GM23338 (cell line): Measurements from ENCODE around the gene SLC2A9. TPM values are rescaled to one million over a fixed set of nuclear protein-coding genes. Genes with fewer than 3 reads are reported as not detected.

ENCODE experiments used
- ATAC-seq: fragments of 200-7000 bp; cut with Tn5 transposase; 3 replicates; pipeline ENCODE4 v1.9.1; 2020
- DNase-seq: peaks from one replicate; pipeline ENCODE4 v3.0.0-alpha.2; 2015; ENCODE audit warnings: low spot score
- H2AFZ ChIP-seq: fragments of 200-600 bp; sonication (generic); 2 replicates; pipeline ENCODE4 v1.8.0; 2016; ENCODE audit warnings: antibody characterized with exemption, mild to moderate bottlenecking, moderate library complexity
- H3F3A ChIP-seq: fragments of 200-600 bp; sonication (generic); replicated peaks from 2 replicates; pipeline ENCODE4 v1.8.0; 2017; ENCODE audit warnings: antibody characterized with exemption, mixed run types, low read depth
- H3K27ac ChIP-seq: fragments of 200-600 bp; sonication (generic); 2 replicates; pipeline ENCODE4 v1.6.1; 2016; ENCODE audit warnings: low read depth
- H3K27me3 ChIP-seq: fragments of 200-600 bp; sonication (generic); 2 replicates; pipeline ENCODE4 v1.8.0; 2016; ENCODE audit warnings: mild to moderate bottlenecking, mixed run types, moderate library complexity; ENCODE audit not compliant: insufficient read depth
- H3K36me3 ChIP-seq: fragments of 200-600 bp; sonication (generic); 2 replicates; pipeline ENCODE4 v1.8.0; 2016; ENCODE audit warnings: mild to moderate bottlenecking; ENCODE audit not compliant: insufficient read depth
- H3K4me1 ChIP-seq: fragments of 200-600 bp; sonication (generic); 2 replicates; pipeline ENCODE4 v1.8.0; 2016; ENCODE audit warnings: mild to moderate bottlenecking, moderate library complexity; ENCODE audit not compliant: insufficient read depth
- H3K4me2 ChIP-seq: fragments of 200-600 bp; sonication (generic); 2 replicates; pipeline ENCODE4 v1.7.1; 2017; ENCODE audit warnings: mixed run types
- H3K4me3 ChIP-seq: fragments of 200-600 bp; sonication (generic); 2 replicates; pipeline ENCODE4 v1.6.1; 2016; ENCODE audit warnings: mixed run types
- H3K79me2 ChIP-seq: fragments of 200-600 bp; sonication (generic); replicated peaks from 2 replicates; pipeline ENCODE4 v1.8.0; 2017; ENCODE audit warnings: mild to moderate bottlenecking; ENCODE audit not compliant: insufficient read depth
- H3K9me2 ChIP-seq: fragments of 200-600 bp; sonication (generic); 2 replicates; pipeline ENCODE4 v1.8.0; 2017; ENCODE audit not compliant: insufficient read depth
- H4K20me1 ChIP-seq: fragments of 200-600 bp; sonication (generic); replicated peaks from 2 replicates; pipeline ENCODE4 v1.8.0; 2017; ENCODE audit warnings: mild to moderate bottlenecking; ENCODE audit not compliant: insufficient read depth
- H3K27ac Mint-ChIP-seq: 2 replicates; pipeline ENCODE4 v1.8.0; 2020; ENCODE audit warnings: inconsistent platforms, mild to moderate bottlenecking, moderate library complexity, mixed read lengths
- H3K27me3 Mint-ChIP-seq: 3 replicates; pipeline ENCODE4 v1.8.0; 2022; ENCODE audit warnings: low read depth, mild to moderate bottlenecking, moderate library complexity, mixed read lengths, inconsistent platforms; ENCODE audit not compliant: insufficient read depth, poor library complexity
- H3K36me3 Mint-ChIP-seq: 3 replicates; pipeline ENCODE4 v1.8.0; 2021; ENCODE audit warnings: low read depth, mild to moderate bottlenecking, inconsistent platforms, moderate library complexity, mixed read lengths
- H3K4me1 Mint-ChIP-seq: 3 replicates; pipeline ENCODE4 v1.8.0; 2020; ENCODE audit warnings: mild to moderate bottlenecking, inconsistent platforms, mixed read lengths
- H3K4me3 Mint-ChIP-seq: 3 replicates; pipeline ENCODE4 v1.8.0; 2021; ENCODE audit warnings: moderate library complexity, mild to moderate bottlenecking, inconsistent platforms, mixed read lengths
- H3K9me3 Mint-ChIP-seq: 3 replicates; pipeline ENCODE4 v1.8.0; 2020; ENCODE audit warnings: moderate library complexity, mild to moderate bottlenecking, inconsistent platforms, mixed read lengths
- CREB1 ChIP-seq: fragments of 250-450 bp; sonication (Bioruptor Pico); IDR thresholded peaks from 2 replicates; pipeline ENCODE4 v1.5.0; 2020; ENCODE audit warnings: low read depth, mild to moderate bottlenecking, moderate library complexity
- ETS1 ChIP-seq: IDR thresholded peaks from 2 replicates; pipeline ENCODE4 v1.6.1; 2016; ENCODE audit warnings: antibody characterized with exemption
- EZH2 ChIP-seq: fragments of 200-600 bp; sonication (generic); IDR thresholded peaks from one replicate; pipeline ENCODE4 v1.8.0; 2017; ENCODE audit warnings: antibody characterized with exemption, mild to moderate bottlenecking, low read depth; ENCODE audit not compliant: unreplicated experiment
- EZH2phosphoT487 ChIP-seq: fragments of 200-600 bp; sonication (generic); IDR thresholded peaks from one replicate; pipeline ENCODE4 v1.8.1; 2018; ENCODE audit warnings: antibody characterized with exemption; ENCODE audit not compliant: unreplicated experiment
- JUNB ChIP-seq: IDR thresholded peaks from one replicate; pipeline ENCODE4 v1.6.1; 2016; ENCODE audit warnings: antibody characterized with exemption; ENCODE audit not compliant: unreplicated experiment
- NANOG ChIP-seq: IDR thresholded peaks from 2 replicates; pipeline ENCODE4 v1.6.1; 2016; ENCODE audit warnings: antibody characterized with exemption, borderline replicate concordance
- POLR2AphosphoS5 ChIP-seq: IDR thresholded peaks from 2 replicates; pipeline ENCODE4 v1.6.1; 2016; ENCODE audit warnings: antibody characterized with exemption, low read depth
- REST ChIP-seq: IDR thresholded peaks from one replicate; pipeline ENCODE4 v1.6.1; 2018; ENCODE audit warnings: antibody characterized with exemption; ENCODE audit not compliant: unreplicated experiment
- STAT1 ChIP-seq: IDR thresholded peaks from one replicate; pipeline ENCODE4 v1.6.1; 2016; ENCODE audit warnings: antibody characterized with exemption; ENCODE audit not compliant: unreplicated experiment
- ZNF114 ChIP-seq: fragments of 250-450 bp; sonication (Bioruptor Pico); IDR thresholded peaks from 2 replicates; pipeline ENCODE4 v1.5.0; 2020; ENCODE audit warnings: mild to moderate bottlenecking, moderate library complexity
- ZNF331 ChIP-seq: fragments of 250-450 bp; sonication (Bioruptor Pico); IDR thresholded peaks from 2 replicates; pipeline ENCODE4 v1.5.0; 2020; ENCODE audit warnings: low read depth, mild to moderate bottlenecking, moderate library complexity
- ZNF462 ChIP-seq: fragments of 250-450 bp; sonication (Bioruptor Pico); IDR thresholded peaks from 2 replicates; pipeline ENCODE4 v1.5.0; 2020; ENCODE audit warnings: mild to moderate bottlenecking, moderate library complexity
- polyA plus RNA-seq: library from polyadenylated mRNA; unstranded; fragments of >200 nt; fragmentation: Nextera tagmentation; extraction: Ambion mirVana; gene quantifications from 2 replicates; pipeline ENCODE4 v1.2.1, GENCODE V29; 2016
- total RNA-seq: library from RNA; depleted of rRNA; stranded (reverse); fragments of >200 nt; shearing (Covaris generic); gene quantifications from 2 replicates; pipeline ENCODE4 v1.2.3, GENCODE V29; 2014
- TF ChIP-seq, protein P1 (sequence below), 2 experiments: fragments of 200-600 bp in 1 of 2; sonication (generic) in 1 of 2; conservative IDR thresholded peaks; 2 replicates each; pipeline versions ENCODE4 v1.5.1 to v1.6.1; 2016 to 2017; ENCODE audit warnings: antibody characterized with exemption in 2 of 2, low read depth in 2 of 2, mild to moderate bottlenecking in 2 of 2, moderate library complexity in 1 of 2

SLC2A9 gene
- total and polyA plus RNA-seq, 2 experiments from 2014 or later, result 0.21 to 0.40 TPM

DNA sequence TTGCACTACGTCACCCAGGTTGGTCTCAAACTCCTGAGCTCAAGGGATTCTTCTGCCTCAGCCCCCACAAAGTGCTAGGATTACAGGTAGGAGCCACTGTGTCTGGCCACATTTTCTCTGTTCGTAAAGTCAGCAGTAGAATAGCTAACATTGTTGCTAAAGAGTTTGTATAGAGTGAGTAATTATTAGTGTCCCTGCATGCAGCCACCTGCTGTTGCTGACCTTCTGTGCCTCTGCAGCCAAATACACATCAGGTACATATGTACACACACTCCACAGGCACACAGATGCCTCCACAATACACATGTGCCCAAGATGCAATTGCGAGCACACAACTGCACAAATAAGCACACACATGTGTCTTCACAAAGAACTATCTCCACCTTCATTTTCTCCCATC is 228.9 kb downstream of the SLC2A9 start:
- Histone ChIP-seq H3F3A (no peaks in the 10 kb centered on the region), H3K27ac (no peak overlapping the region), H2AFZ (no peak overlapping the region), H3K36me3 (no peaks in the 10 kb centered on the region), H3K4me1 (no peaks in the 10 kb centered on the region), H4K20me1 (no peaks in the 10 kb centered on the region), H3K79me2 (no peaks in the 10 kb centered on the region), H3K4me2 (no peak overlapping the region), H3K27me3 (no peaks in the 10 kb centered on the region), H3K4me3 (no peak overlapping the region), H3K9me2 (no peaks in the 10 kb centered on the region)
- no peak overlapping the region for H3K27ac Mint-ChIP-seq
- TF ChIP-seq EZH2phosphoT487 (no peak), ZNF331 (CRISPR knock-in tag) (no peak), JUNB (no peak), REST (no peak), ZNF114 (CRISPR knock-in tag) (no peak), EZH2 (no peak), ZNF462 (no peak), CREB1 (CRISPR knock-in tag) (no peak), STAT1 (no peak), POLR2AphosphoS5 (no peak), ETS1 (no peak), NANOG (no peak)
- TF ChIP-seq, protein P1, sequence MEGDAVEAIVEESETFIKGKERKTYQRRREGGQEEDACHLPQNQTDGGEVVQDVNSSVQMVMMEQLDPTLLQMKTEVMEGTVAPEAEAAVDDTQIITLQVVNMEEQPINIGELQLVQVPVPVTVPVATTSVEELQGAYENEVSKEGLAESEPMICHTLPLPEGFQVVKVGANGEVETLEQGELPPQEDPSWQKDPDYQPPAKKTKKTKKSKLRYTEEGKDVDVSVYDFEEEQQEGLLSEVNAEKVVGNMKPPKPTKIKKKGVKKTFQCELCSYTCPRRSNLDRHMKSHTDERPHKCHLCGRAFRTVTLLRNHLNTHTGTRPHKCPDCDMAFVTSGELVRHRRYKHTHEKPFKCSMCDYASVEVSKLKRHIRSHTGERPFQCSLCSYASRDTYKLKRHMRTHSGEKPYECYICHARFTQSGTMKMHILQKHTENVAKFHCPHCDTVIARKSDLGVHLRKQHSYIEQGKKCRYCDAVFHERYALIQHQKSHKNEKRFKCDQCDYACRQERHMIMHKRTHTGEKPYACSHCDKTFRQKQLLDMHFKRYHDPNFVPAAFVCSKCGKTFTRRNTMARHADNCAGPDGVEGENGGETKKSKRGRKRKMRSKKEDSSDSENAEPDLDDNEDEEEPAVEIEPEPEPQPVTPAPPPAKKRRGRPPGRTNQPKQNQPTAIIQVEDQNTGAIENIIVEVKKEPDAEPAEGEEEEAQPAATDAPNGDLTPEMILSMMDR (conservative IDR thresholded peaks at IDR 0.05; ENCODE audit: low read depth in 2 of 2), result no peak
- ATAC-seq (no peak), DNase-seq (no peak)
- H3K4me3 Mint-ChIP-seq, result no peak overlapping the region
- no peaks in the 10 kb centered on the region for H3K36me3 Mint-ChIP-seq
- H3K4me1 Mint-ChIP-seq, result no peaks in the 10 kb centered on the region
- no peaks in the 10 kb centered on the region; the same call in 2 of the 3 replicates for H3K9me3 Mint-ChIP-seq
- H3K27me3 Mint-ChIP-seq, result no peaks in the 10 kb centered on the region
